Gastroesophageal sphincter (tissue), 3 donors: ENCODE results near the gene ACER2.

ENCODE experiments used
- POLR2A ChIP-seq, 2 donors: fragments of 450-650 bp; IDR thresholded peaks; one replicate each; pipeline ENCODE4 v1.6.1; 2017; ENCODE audit warnings: antibody characterized with exemption in 2 of 2, mild to moderate bottlenecking in 2 of 2, moderate library complexity in 1 of 2
- TF ChIP-seq, protein P1 (sequence below), 4 experiments: fragments of 200-600 bp in 2 of 4; fragments of 450-650 bp in 2 of 4; sonication (generic) in 1 of 4; IDR thresholded peaks; one replicate each; pipeline ENCODE4 v1.5.1; 2017 to 2019; ENCODE audit warnings: antibody characterized with exemption in 4 of 4, mild to moderate bottlenecking in 2 of 4, moderate library complexity in 2 of 4

DNA sequence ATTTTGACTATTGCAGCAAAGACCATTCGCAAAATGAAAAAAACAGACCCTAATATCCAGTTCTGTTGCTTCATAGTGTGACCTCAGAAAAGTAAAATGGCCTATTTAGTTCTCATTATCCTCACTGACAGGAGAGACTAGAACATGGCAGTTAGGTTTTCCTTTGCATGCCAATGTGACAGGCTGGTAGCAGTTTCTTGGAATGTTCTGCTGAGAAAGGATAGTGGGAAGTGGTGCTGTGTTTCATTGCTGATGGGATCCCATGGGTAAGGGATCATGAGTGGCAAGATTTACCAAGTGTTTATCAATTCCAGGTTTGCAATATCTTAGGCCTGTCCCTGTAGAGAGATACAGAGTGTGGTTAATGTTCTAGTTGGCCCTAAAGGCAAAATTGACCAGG, 88.5 kb downstream of the ACER2 start:
- TF ChIP-seq, protein P1, sequence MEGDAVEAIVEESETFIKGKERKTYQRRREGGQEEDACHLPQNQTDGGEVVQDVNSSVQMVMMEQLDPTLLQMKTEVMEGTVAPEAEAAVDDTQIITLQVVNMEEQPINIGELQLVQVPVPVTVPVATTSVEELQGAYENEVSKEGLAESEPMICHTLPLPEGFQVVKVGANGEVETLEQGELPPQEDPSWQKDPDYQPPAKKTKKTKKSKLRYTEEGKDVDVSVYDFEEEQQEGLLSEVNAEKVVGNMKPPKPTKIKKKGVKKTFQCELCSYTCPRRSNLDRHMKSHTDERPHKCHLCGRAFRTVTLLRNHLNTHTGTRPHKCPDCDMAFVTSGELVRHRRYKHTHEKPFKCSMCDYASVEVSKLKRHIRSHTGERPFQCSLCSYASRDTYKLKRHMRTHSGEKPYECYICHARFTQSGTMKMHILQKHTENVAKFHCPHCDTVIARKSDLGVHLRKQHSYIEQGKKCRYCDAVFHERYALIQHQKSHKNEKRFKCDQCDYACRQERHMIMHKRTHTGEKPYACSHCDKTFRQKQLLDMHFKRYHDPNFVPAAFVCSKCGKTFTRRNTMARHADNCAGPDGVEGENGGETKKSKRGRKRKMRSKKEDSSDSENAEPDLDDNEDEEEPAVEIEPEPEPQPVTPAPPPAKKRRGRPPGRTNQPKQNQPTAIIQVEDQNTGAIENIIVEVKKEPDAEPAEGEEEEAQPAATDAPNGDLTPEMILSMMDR (IDR thresholded peaks at IDR 0.05), result no peak
- no peak for TF ChIP-seq POLR2A (IDR thresholded peaks at IDR 0.05)
